Measurements from ENCODE around the gene ASAP2. TPM values are rescaled to one million over a fixed set of nuclear protein-coding genes. Genes with fewer than 3 reads are reported as not detected.

The ASAP2 gene
- total and polyA plus RNA-seq, 2 experiments from 2014 or later, result 8.5 to 16.7 TPM

DNA sequence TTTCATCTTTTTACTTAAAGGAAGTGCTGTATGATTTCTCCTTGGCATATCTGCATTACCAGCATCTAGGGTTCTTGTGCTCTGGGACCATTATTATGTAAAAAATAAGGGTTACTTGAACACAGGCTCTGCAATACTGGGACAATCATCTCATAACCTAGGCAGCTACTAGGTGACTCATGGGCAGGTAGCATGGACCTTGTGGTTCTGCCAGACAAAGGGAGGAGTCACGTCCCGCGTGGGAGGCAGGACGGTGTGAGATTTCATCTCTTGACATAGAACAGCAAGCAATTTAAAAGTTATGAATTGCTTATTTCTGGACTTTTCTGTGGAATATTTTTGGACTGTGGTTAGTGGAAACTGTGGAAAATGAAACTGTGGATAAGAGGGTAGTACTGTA lies 34.1 kb downstream of the ASAP2 start:
- TF ChIP-seq CTCF (IDR thresholded peaks at IDR 0.05; ENCODE audit: low read depth, low read length), result no peak
- no peak for DNase-seq (ENCODE audit: low read depth in 1 of 2, low spot score in 1 of 2)
- H3K9me3 ChIP-seq (ENCODE audit: low read depth), result no peaks in the 10 kb centered on the region
- H3K36me3 ChIP-seq, result no peaks in the 10 kb centered on the region
- no peak overlapping the region for H3K27ac ChIP-seq
- H3K4me3 ChIP-seq, result no peak overlapping the region
- no peaks in the 10 kb centered on the region for H3K27me3 ChIP-seq
- no peaks in the 10 kb centered on the region for H3K4me1 ChIP-seq (ENCODE audit: low read depth)

- no peak overlapping the region for H3K4me3 ChIP-seq
- DNase-seq (ENCODE audit: low read depth in 1 of 2, low spot score in 1 of 2), result no peak
- H3K9me3 ChIP-seq (ENCODE audit: low read depth), result no peaks in the 10 kb centered on the region
- no peak overlapping the region for H3K27ac ChIP-seq
- no peaks in the 10 kb centered on the region for H3K36me3 ChIP-seq
- no peaks in the 10 kb centered on the region for H3K4me1 ChIP-seq (ENCODE audit: low read depth)
- TF ChIP-seq CTCF (IDR thresholded peaks at IDR 0.05; ENCODE audit: low read depth, low read length), result no peak
- no peaks in the 10 kb centered on the region for H3K27me3 ChIP-seq
Measured at GRCh38 chr2:9241233-9241632, 34.6 kb downstream of the ASAP2 start.

DNA sequence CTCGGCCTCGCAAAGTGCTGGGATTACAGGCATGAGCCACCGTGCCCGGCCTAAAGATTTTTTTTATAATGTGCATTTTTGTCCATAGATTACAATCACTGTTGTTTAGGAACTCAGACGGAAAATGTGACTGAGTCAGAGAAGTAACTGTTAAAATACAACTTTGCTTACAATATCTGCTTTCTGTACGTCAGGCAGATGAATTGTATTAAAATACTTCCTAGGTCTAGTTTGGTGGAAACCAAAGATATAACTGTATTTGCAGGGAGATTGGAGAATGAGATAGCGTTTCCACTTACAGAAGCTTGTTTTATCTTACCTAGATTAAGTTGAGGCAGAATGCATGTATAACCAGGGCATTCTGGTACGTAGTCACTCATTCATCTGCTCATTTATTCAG lies 36.7 kb downstream of the ASAP2 start:
- Histone ChIP-seq H3K27ac (no peak overlapping the region), H3K4me1 (ENCODE audit: low read depth) (peaks cover 14% of the 10 kb centered on the region), H3K36me3 (no peaks in the 10 kb centered on the region), H3K27me3 (no peaks in the 10 kb centered on the region), H3K4me3 (no peak overlapping the region), H3K9me3 (ENCODE audit: low read depth) (no peaks in the 10 kb centered on the region)
- no peak for DNase-seq (ENCODE audit: low read depth in 1 of 2, low spot score in 1 of 2)
- TF ChIP-seq CTCF (IDR thresholded peaks at IDR 0.05; ENCODE audit: low read depth, low read length), result no peak

DNA sequence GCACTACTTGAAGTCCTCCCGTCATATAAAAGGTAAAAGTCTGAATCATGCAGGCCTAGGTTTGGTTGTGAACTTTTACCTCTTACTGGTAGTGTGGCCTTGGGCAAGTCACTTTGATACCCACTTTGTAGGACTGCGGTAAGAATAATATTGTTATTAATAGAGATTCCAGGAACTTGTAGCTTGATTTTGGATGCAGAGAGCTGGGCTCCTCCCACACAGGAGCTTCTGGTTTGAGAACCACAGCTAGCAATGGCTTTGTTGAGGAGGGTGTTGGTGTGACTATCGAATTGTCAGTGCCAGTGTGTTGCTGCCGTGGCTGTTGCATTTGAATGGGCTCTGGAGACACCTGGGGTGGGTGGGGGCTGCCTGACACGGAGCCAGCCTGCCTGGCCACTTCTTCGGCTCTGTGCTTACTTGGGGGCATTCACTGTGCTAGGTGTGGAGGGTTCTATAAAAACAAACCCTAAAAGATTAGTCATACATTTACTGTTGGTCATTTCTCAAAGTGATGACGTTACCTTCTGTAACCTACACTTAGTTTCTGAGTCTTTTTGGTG lies 38.5 kb downstream of the ASAP2 start:
- no peak overlapping the region for H3K27ac ChIP-seq
- H3K4me3 ChIP-seq, result no peak overlapping the region
- no peak for TF ChIP-seq CTCF (IDR thresholded peaks at IDR 0.05; ENCODE audit: low read depth, low read length)

GRCh38 chr2:9247177-9247576 lies 40.6 kb downstream of the ASAP2 start:
- H3K27ac ChIP-seq, result no peak overlapping the region
- H3K4me1 ChIP-seq (ENCODE audit: low read depth), result peaks cover 27% of the 10 kb centered on the region

More for the DNA sequence above, 38.5 kb downstream of the ASAP2 start:
- DNase-seq (ENCODE audit: low read depth in 1 of 2, low spot score in 1 of 2), result no peak
- Histone ChIP-seq H3K4me1 (ENCODE audit: low read depth) (peaks cover 23% of the 10 kb centered on the region), H3K27me3 (no peaks in the 10 kb centered on the region), H3K9me3 (ENCODE audit: low read depth) (no peaks in the 10 kb centered on the region), H3K36me3 (no peaks in the 10 kb centered on the region)

More at GRCh38 chr2:9247177-9247576, 40.6 kb downstream of the ASAP2 start:
- TF ChIP-seq CTCF (IDR thresholded peaks at IDR 0.05; ENCODE audit: low read depth, low read length), result no peak
- no peaks in the 10 kb centered on the region for H3K9me3 ChIP-seq (ENCODE audit: low read depth)
- H3K4me3 ChIP-seq, result no peak overlapping the region
- no peak for DNase-seq (ENCODE audit: low read depth in 1 of 2, low spot score in 1 of 2)
- H3K27me3 ChIP-seq, result no peaks in the 10 kb centered on the region
- H3K36me3 ChIP-seq, result no peaks in the 10 kb centered on the region

Measured in cardiac muscle cell (in vitro differentiated cells and primary cell).